Activated naive CD8-positive, alpha-beta T cell (primary cell): ENCODE measurements around the gene VAV1.

ENCODE experiments used
- H3K27ac Mint-ChIP-seq: one replicate; pipeline ENCODE4 v1.8.0; 2021; ENCODE audit warnings: mixed read lengths
- H3K27me3 Mint-ChIP-seq: one replicate; pipeline ENCODE4 v1.8.0; 2021; ENCODE audit warnings: mixed read lengths
- H3K36me3 Mint-ChIP-seq: one replicate; pipeline ENCODE4 v1.8.0; 2021; ENCODE audit warnings: mixed read lengths
- H3K4me1 Mint-ChIP-seq: one replicate; pipeline ENCODE4 v1.8.0; 2021; ENCODE audit warnings: low read depth, mixed read lengths
- H3K4me3 Mint-ChIP-seq: one replicate; pipeline ENCODE4 v1.8.0; 2021; ENCODE audit warnings: mild to moderate bottlenecking, mixed read lengths
- H3K9me3 Mint-ChIP-seq: one replicate; pipeline ENCODE4 v1.8.0; 2021; ENCODE audit warnings: low read depth, mixed read lengths

VAV1 gene, protein sequence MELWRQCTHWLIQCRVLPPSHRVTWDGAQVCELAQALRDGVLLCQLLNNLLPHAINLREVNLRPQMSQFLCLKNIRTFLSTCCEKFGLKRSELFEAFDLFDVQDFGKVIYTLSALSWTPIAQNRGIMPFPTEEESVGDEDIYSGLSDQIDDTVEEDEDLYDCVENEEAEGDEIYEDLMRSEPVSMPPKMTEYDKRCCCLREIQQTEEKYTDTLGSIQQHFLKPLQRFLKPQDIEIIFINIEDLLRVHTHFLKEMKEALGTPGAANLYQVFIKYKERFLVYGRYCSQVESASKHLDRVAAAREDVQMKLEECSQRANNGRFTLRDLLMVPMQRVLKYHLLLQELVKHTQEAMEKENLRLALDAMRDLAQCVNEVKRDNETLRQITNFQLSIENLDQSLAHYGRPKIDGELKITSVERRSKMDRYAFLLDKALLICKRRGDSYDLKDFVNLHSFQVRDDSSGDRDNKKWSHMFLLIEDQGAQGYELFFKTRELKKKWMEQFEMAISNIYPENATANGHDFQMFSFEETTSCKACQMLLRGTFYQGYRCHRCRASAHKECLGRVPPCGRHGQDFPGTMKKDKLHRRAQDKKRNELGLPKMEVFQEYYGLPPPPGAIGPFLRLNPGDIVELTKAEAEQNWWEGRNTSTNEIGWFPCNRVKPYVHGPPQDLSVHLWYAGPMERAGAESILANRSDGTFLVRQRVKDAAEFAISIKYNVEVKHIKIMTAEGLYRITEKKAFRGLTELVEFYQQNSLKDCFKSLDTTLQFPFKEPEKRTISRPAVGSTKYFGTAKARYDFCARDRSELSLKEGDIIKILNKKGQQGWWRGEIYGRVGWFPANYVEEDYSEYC

DNA sequence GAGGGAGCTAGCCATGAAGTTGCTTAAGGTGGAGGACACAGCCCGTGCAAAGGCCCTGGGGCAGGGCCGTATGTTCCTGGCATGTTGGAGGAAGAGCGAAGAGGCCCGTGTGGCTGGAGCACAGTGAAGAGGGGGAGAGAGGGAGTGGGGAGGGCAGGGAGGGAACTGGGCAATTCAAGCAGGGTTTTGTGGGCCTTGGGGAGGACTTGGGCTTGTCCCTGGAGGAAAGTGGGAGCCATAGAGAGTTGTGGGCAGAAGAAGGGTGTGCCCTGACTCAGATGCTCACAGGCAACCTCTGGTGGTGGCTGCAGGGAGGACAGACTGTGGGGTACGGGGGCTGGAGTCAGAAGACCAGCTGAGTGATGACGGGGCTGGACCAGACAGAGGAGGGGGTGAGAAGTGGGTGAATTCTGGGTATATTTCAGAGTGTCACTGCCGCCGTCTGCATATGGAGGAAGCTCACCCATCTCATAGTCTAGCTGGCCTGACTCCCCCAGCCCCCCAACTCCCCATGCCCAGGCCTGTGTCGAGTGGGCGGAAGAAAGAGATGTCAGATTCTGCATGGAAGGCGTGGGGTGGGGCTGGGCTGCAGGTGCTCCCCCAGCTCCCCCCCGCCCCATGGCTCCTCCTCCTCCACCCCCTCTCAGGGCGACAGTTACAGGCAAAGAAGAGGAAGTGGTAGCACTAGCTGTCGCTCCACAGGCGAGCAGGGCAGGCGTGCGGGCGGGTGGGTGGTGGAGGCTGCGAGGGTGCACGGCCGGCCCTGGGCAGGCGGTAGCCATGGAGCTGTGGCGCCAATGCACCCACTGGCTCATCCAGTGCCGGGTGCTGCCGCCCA is at the start of gene VAV1:
Gene VAV1 (plus strand): TSS at position 681 of the 838 bp plus-strand sequence. CDS start 100 bp downstream, at position 781.
- Mint-ChIP-seq H3K36me3 (peaks cover 16% of the 10 kb centered on the region), H3K27me3 (no peaks in the 10 kb centered on the region), H3K4me3 (peak within 1 kb of the TSS; percentile 88), H3K4me1 (peaks cover 46% of the 10 kb centered on the region), H3K9me3 (no peaks in the 10 kb centered on the region), H3K27ac (peak within 1 kb of the TSS; percentile 96)

DNA sequence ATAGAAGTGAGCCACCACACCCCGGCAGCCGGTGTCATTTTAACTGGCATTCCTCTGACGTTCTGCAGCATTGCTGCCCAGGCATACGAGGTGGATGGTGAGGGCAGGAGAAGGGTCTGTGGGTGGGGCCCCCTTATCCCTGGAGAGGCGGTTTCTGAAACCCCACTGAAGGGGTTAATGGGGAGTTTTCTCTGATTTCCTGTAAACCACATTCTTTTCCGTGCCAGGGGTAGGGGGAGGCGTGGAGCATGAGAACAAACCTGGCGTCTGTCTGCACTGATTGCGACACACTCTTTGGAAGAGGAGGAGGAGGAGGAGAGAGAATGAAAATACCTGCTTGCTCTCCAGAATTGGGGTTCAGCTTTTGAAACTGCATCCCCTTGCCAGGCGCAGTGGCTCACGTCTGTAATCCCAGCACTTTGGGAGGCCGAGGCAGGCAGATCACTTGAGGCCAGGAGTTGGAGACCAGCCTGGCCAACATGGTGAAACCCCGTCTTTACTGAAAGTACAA is 49.3 kb upstream of the VAV1 start:
- Mint-ChIP-seq H3K9me3 (no peaks in the 10 kb centered on the region), H3K36me3 (no peaks in the 10 kb centered on the region), H3K4me1 (peaks cover 10% of the 10 kb centered on the region), H3K27me3 (no peaks in the 10 kb centered on the region), H3K4me3 (no peak overlapping the region), H3K27ac (no peak overlapping the region)

DNA sequence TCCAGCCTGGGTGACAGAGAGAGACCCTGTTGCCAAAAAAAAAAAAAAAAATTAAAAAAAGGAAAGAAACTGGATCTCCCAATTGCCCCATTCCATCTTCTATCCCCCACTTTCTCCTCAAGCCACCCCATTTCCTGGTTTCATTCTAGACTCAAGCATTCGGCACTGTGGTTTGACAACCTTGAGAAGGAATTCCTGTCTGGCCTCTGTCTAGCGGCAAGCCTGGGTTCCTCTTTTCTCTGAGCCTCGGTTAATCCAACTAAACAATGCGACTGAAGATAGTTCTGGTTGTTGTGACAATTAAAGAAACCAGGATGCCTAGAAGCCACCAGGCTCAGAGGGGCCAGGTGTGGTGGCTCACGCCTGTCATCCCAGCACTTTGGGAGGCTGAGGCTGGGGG is 48.8 kb upstream of the VAV1 start:
- H3K4me3 Mint-ChIP-seq, result no peak overlapping the region
- H3K27me3 Mint-ChIP-seq, result no peaks in the 10 kb centered on the region
- no peaks in the 10 kb centered on the region for H3K9me3 Mint-ChIP-seq
- H3K27ac Mint-ChIP-seq, result no peak overlapping the region
- H3K4me1 Mint-ChIP-seq, result peaks cover 10% of the 10 kb centered on the region
- no peaks in the 10 kb centered on the region for H3K36me3 Mint-ChIP-seq

DNA sequence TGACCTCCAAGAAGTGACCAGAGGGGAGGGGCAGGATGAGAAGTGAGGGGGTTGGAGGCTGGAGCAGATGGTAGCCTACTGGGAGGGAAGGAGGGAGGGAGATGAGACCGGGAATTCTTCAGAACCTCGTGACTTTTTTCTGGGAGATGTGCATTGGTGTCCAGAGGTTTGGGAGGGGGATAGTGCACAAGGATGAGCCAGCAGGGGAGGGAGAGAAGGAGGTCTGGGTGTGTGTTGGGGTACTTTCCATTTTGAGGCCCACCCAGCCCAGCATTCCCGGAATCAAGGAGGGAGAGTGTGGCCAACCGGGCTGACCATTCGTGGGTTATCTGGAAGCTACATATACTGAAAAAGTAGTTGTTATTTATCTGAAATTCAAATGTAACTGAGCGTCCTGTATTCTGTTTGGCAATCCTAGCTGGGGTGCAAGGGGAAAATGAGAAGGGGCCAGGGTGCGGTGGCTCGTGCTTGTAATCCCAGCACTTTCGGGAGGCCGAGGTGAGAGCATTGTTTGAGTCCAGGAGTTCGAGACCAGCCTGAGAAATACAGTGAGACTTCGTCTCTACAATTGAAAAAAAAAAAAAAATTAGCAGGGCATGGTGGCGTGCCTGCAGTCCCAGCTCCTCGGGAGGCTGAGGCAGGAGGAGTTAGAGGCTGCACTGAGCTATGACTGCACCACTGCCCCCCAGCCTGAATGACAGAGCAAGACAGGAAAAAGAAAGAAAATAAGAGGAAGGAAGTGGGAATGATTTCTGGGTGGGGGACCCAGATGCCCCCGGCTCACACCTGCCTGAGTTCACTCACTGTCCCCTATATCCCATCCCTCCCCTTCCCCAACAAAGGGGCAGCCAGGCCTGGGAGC is 47.6 kb upstream of the VAV1 start:
- Mint-ChIP-seq H3K27ac (no peak overlapping the region), H3K27me3 (no peaks in the 10 kb centered on the region), H3K4me3 (no peak overlapping the region), H3K36me3 (no peaks in the 10 kb centered on the region), H3K4me1 (peaks cover 10% of the 10 kb centered on the region), H3K9me3 (no peaks in the 10 kb centered on the region)

DNA sequence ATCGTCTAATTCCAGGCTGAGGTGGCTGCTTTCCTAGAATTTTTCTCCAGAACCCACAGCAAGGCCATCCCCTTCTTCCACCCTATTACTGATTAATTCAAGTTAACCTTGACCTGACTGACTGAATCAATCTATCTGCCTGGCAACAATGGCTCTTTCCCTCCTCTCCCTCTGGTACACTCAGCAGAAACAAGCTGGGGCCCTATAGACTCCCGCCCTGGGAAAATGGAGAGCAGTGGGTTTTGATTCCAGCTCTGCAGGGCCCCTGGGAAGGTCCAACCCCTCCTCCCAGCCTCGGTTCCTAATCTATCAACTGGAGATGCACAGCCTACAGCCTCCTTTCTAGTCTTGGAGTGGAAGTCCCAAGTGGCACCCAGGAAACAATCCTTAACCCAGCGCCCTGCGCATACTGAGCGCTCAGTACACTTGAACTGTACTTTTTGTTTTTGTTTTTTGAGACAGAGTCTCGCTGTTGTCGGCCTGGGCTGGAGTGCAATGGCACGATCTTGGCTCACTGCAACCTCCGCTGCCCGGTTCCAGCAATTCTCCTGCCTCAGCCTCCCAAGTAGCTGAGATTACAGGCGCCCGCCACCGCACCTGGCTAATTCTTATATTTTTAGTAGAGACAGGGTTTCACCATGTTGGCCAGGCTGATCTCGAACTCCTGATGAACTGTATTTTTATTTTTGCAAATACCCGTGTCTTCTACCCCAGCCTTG is 46.8 kb upstream of the VAV1 start:
- H3K4me1 Mint-ChIP-seq, result peaks cover 10% of the 10 kb centered on the region
- H3K9me3 Mint-ChIP-seq, result no peaks in the 10 kb centered on the region
- no peaks in the 10 kb centered on the region for H3K36me3 Mint-ChIP-seq
- H3K27me3 Mint-ChIP-seq, result no peaks in the 10 kb centered on the region
- H3K27ac Mint-ChIP-seq, result no peak overlapping the region
- H3K4me3 Mint-ChIP-seq, result no peak overlapping the region

DNA sequence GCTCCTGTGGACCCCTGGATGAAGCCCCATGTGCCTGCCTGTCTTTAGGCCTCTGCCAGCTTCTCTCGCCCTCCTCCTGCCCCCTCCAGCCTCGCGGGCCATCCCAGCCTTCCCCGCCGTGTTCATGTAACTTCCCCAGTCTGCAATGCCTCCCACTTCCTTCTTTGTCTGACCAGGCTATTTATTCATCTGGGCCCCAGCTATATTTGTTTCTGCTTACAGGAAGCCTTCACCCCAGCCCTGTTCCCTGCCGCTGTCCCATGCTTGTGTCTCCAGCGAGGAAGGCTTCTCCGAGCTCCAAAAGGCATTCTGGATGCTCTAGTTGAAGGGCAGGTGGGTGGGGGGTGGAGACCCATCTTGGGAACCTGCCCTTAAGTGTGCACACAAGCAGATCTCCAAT is 44.2 kb upstream of the VAV1 start:
- Mint-ChIP-seq H3K9me3 (no peaks in the 10 kb centered on the region), H3K4me1 (peaks cover 9% of the 10 kb centered on the region), H3K36me3 (peaks cover 6% of the 10 kb centered on the region), H3K27me3 (no peaks in the 10 kb centered on the region), H3K27ac (no peak overlapping the region), H3K4me3 (no peak overlapping the region)

DNA sequence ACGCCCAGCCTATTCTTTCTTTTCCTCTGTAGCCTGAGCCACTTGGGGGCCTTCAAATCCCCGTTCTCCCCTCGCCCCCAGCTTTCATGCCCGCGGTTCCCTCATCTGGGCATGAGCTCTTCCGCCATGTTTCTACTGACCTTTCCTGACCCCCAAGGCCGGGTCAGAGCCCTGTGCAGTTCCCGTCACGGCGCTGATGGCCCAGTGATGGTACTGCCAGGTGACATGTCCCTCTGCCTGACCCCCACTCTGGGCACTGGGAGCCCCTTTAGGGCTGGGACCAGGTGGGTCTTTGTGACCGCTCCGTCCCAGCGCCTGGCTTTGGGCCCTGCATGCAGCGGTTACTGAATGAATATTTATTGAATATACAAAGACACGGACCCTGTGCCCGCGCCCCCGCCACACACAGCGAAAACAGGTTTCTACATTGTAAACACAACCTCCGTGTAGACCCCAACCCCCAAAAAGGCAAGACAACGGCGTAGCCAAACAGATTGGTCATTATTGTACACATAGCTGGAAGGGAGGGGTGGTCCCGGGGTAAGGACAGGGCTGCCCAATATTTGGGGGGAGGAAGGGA is 42.8 kb upstream of the VAV1 start:
- no peak overlapping the region for H3K27ac Mint-ChIP-seq
- H3K27me3 Mint-ChIP-seq, result no peaks in the 10 kb centered on the region
- H3K36me3 Mint-ChIP-seq, result peaks cover 6% of the 10 kb centered on the region
- peaks cover 6% of the 10 kb centered on the region for H3K4me1 Mint-ChIP-seq
- H3K9me3 Mint-ChIP-seq, result no peaks in the 10 kb centered on the region
- no peak overlapping the region for H3K4me3 Mint-ChIP-seq

DNA sequence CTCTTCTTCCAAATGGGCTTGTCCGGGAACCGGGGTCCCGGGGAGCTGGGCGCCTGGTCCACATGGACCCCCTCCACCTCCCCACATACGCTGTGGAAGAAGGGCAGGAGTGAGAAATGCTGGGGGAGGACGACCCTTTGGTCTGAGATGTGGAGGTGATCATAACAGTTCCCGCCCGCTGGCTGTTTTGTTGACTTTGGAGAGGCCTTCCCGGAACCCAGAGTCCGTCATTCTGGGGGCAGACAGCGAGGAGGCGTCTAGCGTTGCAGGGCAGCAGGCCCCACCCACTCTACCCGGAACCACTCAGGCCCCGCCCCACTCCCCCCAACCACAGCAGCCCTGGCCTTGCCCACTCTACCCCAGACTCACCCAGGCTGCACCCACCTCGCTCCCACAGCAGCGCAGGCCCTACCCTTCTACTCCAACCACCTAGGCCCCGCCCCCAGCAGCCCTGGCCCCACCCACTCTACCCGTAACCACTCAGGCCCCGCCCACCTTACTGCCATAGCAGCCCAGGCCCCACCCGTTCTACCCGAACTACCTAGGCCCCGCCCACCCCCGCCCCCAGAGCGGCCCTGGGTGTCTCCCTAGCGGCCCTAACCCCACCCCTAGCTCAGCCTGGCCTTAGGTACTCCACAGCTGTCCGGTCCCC is 42.2 kb upstream of the VAV1 start:
- Mint-ChIP-seq H3K27me3 (no peaks in the 10 kb centered on the region), H3K4me1 (peaks cover 5% of the 10 kb centered on the region), H3K27ac (no peak overlapping the region), H3K36me3 (peaks cover 6% of the 10 kb centered on the region), H3K4me3 (no peak overlapping the region), H3K9me3 (no peaks in the 10 kb centered on the region)

DNA sequence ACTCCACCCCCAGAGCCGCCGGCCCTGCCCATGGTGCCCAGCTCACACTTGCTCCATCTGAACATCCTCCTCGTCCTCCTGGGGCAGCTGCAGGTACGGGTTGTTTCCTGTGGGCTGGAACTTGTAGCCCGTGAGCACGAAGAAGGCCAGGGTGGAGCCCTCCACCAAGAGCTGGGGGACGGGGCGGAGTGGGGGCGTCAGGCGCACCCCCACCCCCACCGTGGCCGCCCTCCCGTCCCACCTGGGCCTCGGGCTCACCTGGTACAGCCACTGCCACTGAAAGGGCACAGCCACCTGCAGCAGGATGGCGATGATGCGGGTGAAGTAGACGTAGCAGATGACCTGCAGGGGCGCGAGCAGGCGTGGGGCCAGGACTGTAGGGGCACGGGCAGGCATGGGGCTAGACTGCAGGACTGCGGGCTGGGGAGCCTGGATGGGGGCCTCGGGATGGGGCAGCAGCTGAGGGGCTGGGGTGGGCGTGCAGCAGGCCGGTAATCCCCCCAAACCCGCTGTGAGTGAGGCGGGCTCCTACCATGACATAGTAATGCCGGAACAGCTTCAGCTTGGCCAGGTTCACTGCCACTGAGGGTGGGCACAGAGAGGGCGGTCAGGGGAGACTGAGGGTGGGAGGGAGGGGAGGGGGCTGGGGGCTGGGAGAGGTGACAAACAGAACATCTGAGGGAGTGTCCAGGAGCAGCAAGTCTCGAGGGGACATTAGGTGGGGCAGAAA is 41.4 kb upstream of the VAV1 start:
- no peak overlapping the region for H3K4me3 Mint-ChIP-seq
- H3K9me3 Mint-ChIP-seq, result no peaks in the 10 kb centered on the region
- H3K4me1 Mint-ChIP-seq, result peaks cover 4% of the 10 kb centered on the region
- peaks cover 6% of the 10 kb centered on the region for H3K36me3 Mint-ChIP-seq
- H3K27me3 Mint-ChIP-seq, result no peaks in the 10 kb centered on the region
- H3K27ac Mint-ChIP-seq, result no peak overlapping the region

DNA sequence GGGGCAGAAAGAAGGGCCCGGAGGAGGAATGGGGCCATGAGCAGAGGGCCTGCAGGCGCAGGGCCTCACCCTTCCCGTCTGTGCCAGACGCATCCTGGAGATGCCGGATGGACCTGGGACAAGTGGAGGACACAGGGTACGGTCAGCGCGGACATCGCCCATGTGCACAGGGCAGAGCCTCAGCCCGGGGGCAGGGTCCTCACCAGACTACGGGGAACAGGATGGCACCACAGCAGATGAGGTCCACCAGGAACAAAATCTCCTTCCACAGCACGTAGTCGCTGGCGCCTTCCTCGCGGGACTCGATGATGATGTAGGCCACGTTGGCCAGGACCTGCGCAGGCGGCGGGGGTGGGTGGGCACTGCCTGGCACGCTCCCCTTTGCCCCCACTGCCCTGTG is 40.7 kb upstream of the VAV1 start:
- Mint-ChIP-seq H3K27me3 (no peaks in the 10 kb centered on the region), H3K4me1 (peaks cover 8% of the 10 kb centered on the region), H3K4me3 (no peak overlapping the region), H3K27ac (no peak overlapping the region), H3K9me3 (no peaks in the 10 kb centered on the region), H3K36me3 (peaks cover 6% of the 10 kb centered on the region)

DNA sequence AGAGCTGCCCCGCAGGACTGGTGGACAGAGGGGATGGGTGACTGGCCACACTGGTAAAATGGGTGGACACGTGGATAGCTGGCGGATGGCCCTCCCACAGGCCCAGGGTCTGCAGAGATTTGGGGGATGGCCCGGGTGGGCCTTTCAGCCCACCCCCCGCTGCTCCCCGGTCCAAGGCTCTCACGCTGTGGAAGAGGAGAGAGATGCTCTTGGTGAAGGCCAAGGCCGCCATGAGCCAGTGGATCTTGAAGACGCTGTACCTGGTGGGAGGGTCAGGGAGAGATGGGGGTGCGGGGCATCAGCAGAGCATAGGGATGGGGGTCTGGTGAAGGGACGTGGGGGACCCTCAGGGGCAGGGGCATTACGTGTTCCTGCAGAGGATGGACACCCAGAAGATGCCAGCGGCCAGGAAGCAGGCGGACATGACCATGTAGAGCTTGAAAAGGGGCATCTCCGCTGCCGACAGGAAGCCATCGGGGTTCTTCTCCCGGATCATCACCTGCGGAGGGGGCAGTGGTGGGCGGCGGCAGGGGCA is 39.6 kb upstream of the VAV1 start:
- peaks cover 6% of the 10 kb centered on the region for H3K36me3 Mint-ChIP-seq
- H3K27ac Mint-ChIP-seq, result no peak overlapping the region
- H3K9me3 Mint-ChIP-seq, result no peaks in the 10 kb centered on the region
- no peak overlapping the region for H3K4me3 Mint-ChIP-seq
- no peaks in the 10 kb centered on the region for H3K27me3 Mint-ChIP-seq
- H3K4me1 Mint-ChIP-seq, result peaks cover 10% of the 10 kb centered on the region
